Naive B cell (primary cell): ENCODE measurements around the gene OR5AN1. TPM values are rescaled to one million over a fixed set of nuclear protein-coding genes. Genes with fewer than 3 reads are reported as not detected.
"Not testable (repeated sequence)": the region's sequence is repeated elsewhere in the genome, so short reads cannot be mapped to it uniquely, and the experiment has no call there.

Source experiments
- ATAC-seq, 2 donors: fragments of 150-1000 bp; cut with Tn5 transposase; 2 replicates each; pipeline ENCODE4 v1.10.0; 2021; ENCODE audit warnings: low read depth in 2 of 2, mild to moderate bottlenecking in 2 of 2, moderate library complexity in 2 of 2
- DNase-seq: peaks from one replicate; pipeline ENCODE4 v3.0.0; 2022
- H3K27ac Mint-ChIP-seq, 6 donors: one replicate each; pipeline ENCODE4 v1.8.0; 2020 to 2022; ENCODE audit warnings: mild to moderate bottlenecking in 6 of 6, mixed read lengths in 6 of 6, moderate library complexity in 5 of 6, inconsistent platforms in 2 of 6
- H3K27me3 Mint-ChIP-seq, 3 donors: one replicate each; pipeline ENCODE4 v1.8.0; 2021 to 2022; ENCODE audit warnings: mixed read lengths in 3 of 3, mild to moderate bottlenecking in 1 of 3
- H3K36me3 Mint-ChIP-seq, 2 donors: one replicate each; pipeline ENCODE4 v1.8.0; 2020 to 2022; ENCODE audit warnings: mixed read lengths in 2 of 2, inconsistent platforms in 1 of 2, mild to moderate bottlenecking in 1 of 2
- H3K4me1 Mint-ChIP-seq, 3 donors: one replicate each; pipeline ENCODE4 v1.8.0; 2020 to 2022; ENCODE audit warnings: mixed read lengths in 3 of 3, inconsistent platforms in 1 of 3, mild to moderate bottlenecking in 1 of 3, moderate library complexity in 1 of 3
- H3K4me3 Mint-ChIP-seq, 8 donors: one replicate each; pipeline ENCODE4 v1.8.0; 2020 to 2022; ENCODE audit warnings: mild to moderate bottlenecking in 8 of 8, mixed read lengths in 8 of 8, moderate library complexity in 8 of 8, inconsistent platforms in 2 of 8
- H3K9me3 Mint-ChIP-seq, 7 donors: one replicate each; pipeline ENCODE4 v1.8.0; 2020 to 2022; ENCODE audit warnings: mixed read lengths in 7 of 7, mild to moderate bottlenecking in 5 of 7, inconsistent platforms in 2 of 7, moderate library complexity in 1 of 7
- polyA plus RNA-seq, 6 donors: library from polyadenylated mRNA; unstranded; fragments of 300-500 nt; fragmentation: Illumina TruSeq; gene quantifications; one replicate each; pipeline ENCODE4 v1.2.3, GENCODE V29; 2021; ENCODE audit warnings: low read depth in 6 of 6

The OR5AN1 gene, protein sequence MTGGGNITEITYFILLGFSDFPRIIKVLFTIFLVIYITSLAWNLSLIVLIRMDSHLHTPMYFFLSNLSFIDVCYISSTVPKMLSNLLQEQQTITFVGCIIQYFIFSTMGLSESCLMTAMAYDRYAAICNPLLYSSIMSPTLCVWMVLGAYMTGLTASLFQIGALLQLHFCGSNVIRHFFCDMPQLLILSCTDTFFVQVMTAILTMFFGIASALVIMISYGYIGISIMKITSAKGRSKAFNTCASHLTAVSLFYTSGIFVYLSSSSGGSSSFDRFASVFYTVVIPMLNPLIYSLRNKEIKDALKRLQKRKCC
- not detected for polyA plus RNA-seq

GRCh38 chr11:59358595-59358994 lies at the start of gene OR5AN1:
Gene OR5AN1 (plus strand): TSS chr11:59358895. CDS start chr11:59364459, 5,564 bp downstream.
- Mint-ChIP-seq H3K4me1 (no peaks in the 10 kb centered on the region), H3K27me3 (peaks cover 0 to 16% (median 4%) of the 10 kb centered on the region in 3 donors), H3K4me3 (no peak within 1 kb of the TSS), H3K27ac (no peak within 1 kb of the TSS), H3K9me3 (peaks cover 0 to 6% (median 2%) of the 10 kb centered on the region in 7 donors), H3K36me3 (peaks cover 0 to 6% of the 10 kb centered on the region in 2 donors)
- DNase-seq, result no peak
- no peak for ATAC-seq

DNA sequence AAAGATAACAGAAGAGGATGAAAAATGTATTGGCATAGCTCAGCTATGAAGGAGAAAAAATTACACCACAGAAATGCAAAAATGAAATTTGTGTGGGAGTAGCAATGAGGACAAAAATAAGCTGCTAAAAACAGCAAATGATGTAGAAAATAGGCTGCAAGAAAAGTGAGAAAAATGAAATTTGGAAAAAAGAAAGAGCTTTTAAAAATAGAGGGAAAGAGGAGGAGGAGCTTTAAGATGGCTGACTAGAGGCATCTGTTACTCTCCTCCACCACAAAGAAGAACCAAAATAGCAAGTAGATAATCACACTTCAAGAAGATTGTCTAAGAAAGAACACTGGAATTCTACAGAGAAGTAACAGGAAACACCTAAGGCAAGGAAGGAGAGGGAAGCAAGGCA lies 23.7 kb upstream of the OR5AN1 start:
- Mint-ChIP-seq H3K9me3 (peaks cover 4 to 16% (median 7%) of the 10 kb centered on the region in 7 donors), H3K27me3 (peaks cover 0 to 3% (median 0%) of the 10 kb centered on the region in 3 donors), H3K4me3 (no peak overlapping the region), H3K27ac (peak overlapping the region in 2 of 6 donors; percentile 15 to 55), H3K4me1 (peaks cover 0 to 7% (median 4%) of the 10 kb centered on the region in 3 donors), H3K36me3 (no peaks in the 10 kb centered on the region)
- no peak for DNase-seq
- ATAC-seq, result no peak

DNA sequence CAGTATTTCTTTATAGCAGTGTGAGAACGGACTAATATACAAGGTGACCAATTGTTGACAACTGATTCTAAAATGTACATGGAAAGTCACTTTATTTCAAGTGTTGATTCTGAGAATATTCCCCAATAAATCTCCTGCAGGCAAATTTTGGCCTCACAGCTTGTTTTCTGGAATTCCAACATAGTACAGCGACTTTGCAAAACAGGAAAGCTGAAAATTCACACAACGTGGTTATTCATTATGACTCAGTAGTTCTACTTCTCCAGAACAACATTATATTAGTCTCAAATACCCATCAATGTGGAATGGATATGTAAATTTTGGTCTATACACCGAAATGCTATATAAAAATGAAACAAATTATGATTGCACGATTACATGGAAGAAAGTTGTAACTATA lies 22.5 kb upstream of the OR5AN1 start:
- no peak for ATAC-seq
- peaks cover 0 to 3% (median 0%) of the 10 kb centered on the region in 3 donors for H3K27me3 Mint-ChIP-seq
- H3K4me1 Mint-ChIP-seq, result peaks cover 0 to 7% (median 4%) of the 10 kb centered on the region in 3 donors
- no peak overlapping the region for H3K4me3 Mint-ChIP-seq
- no peak for DNase-seq
- H3K27ac Mint-ChIP-seq, result no peak overlapping the region
- peaks cover 4 to 26% (median 17%) of the 10 kb centered on the region in 7 donors for H3K9me3 Mint-ChIP-seq
- no peaks in the 10 kb centered on the region for H3K36me3 Mint-ChIP-seq

- H3K9me3 Mint-ChIP-seq, result peaks cover 8 to 34% (median 19%) of the 10 kb centered on the region in 7 donors
- ATAC-seq (no peak), DNase-seq (no peak)
- peaks cover 0 to 6% of the 10 kb centered on the region in 2 donors for H3K36me3 Mint-ChIP-seq
- peaks cover 0 to 7% (median 4%) of the 10 kb centered on the region in 3 donors for H3K4me1 Mint-ChIP-seq
- peaks cover 0 to 3% (median 0%) of the 10 kb centered on the region in 3 donors for H3K27me3 Mint-ChIP-seq
- no peak overlapping the region for H3K4me3 Mint-ChIP-seq
- H3K27ac Mint-ChIP-seq, result no peak overlapping the region
Measured at GRCh38 chr11:59336931-59337330, 21.8 kb upstream of the OR5AN1 start.

DNA sequence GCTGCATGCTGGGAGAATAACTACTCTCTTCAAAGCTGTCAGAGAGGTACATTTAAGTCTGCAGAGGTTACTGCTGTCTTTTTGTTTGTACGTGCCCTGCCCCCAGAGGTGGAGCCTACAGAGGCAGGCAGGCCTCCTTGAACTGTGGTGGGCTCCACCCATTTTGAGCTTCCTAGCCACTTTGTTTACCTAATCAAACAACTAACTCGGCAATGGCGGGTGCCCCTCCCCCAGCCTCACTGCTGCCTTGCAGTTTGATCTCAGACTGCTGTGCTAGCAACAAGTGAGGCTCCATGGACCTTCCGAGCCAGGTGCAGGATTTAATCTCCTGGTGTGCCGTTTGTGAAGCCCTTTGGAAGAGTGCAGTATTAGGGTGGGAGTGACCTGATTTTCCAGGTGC lies 9.0 kb upstream of the OR5AN1 start:
- not testable (repeated sequence) for H3K4me3 Mint-ChIP-seq, DNase-seq, ATAC-seq, H3K27ac Mint-ChIP-seq
- peaks cover 10 to 13% (median 10%) of the 10 kb centered on the region in 3 donors for H3K4me1 Mint-ChIP-seq
- H3K9me3 Mint-ChIP-seq, result peaks cover 2 to 19% (median 7%) of the 10 kb centered on the region in 7 donors
- peaks cover 0 to 12% (median 6%) of the 10 kb centered on the region in 3 donors for H3K27me3 Mint-ChIP-seq
- H3K36me3 Mint-ChIP-seq, result peaks cover 7 to 16% of the 10 kb centered on the region in 2 donors

DNA sequence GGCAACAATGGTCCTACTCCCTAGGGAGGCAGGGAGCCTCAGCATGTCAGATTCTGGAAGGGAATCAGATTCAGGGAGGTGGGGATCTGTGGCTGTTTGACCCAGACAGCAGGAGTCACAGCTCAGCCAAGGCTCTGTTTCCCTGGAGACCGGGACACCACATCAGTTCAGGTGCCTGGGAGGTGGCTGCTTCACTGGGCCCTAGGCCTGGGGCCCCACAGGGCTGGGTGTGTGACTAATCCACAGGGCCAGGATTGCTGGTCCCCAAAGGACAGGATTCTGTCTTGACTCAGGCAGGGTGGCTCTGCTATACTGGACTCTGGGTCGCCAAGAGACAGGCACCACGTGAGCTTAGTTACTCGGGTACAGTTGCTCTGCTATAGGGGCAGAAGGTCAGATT lies 3.5 kb upstream of the OR5AN1 start:
- H3K27me3 Mint-ChIP-seq, result peaks cover 0 to 28% (median 4%) of the 10 kb centered on the region in 3 donors

DNA sequence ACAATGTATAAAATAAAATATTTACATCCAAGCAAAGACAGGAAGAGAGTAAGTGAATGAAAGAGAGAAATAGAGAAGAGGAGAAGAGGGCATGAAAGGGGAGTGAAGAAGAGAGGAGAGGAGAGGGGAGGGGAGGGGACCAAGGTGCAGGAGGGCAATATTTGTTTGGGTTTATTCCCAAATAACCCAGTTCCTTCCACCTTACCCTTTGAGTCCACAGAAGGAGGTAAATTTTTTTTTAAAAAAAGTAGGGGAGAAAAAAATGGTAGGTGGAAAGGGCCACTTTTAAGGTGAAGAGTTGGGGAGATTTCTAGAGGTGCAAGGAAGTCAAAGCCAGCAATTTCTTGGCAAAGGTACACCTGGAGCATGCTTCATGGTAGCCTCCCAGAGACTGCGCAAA lies 2.1 kb upstream of the OR5AN1 start:
- ATAC-seq, result no peak
- peaks cover 0 to 4% (median 0%) of the 10 kb centered on the region in 3 donors for H3K4me1 Mint-ChIP-seq

More for the DNA sequence above, 3.5 kb upstream of the OR5AN1 start:
- H3K36me3 Mint-ChIP-seq, result peaks cover 7 to 9% of the 10 kb centered on the region in 2 donors
- H3K9me3 Mint-ChIP-seq, result peaks cover 0 to 7% (median 0%) of the 10 kb centered on the region in 7 donors
- DNase-seq, result no peak
- peaks cover 0 to 7% (median 0%) of the 10 kb centered on the region in 3 donors for H3K4me1 Mint-ChIP-seq
- no peak overlapping the region for H3K4me3 Mint-ChIP-seq
- no peak overlapping the region for H3K27ac Mint-ChIP-seq
- ATAC-seq, result no peak

GRCh38 chr11:59358020-59358419 lies 675 bp upstream of the OR5AN1 start:
- DNase-seq (no peak), ATAC-seq (no peak)
- Mint-ChIP-seq H3K27me3 (peaks cover 0 to 16% (median 4%) of the 10 kb centered on the region in 3 donors), H3K4me1 (no peaks in the 10 kb centered on the region), H3K27ac (no peak overlapping the region), H3K9me3 (peaks cover 0 to 6% (median 2%) of the 10 kb centered on the region in 7 donors), H3K4me3 (no peak overlapping the region), H3K36me3 (peaks cover 6 to 9% of the 10 kb centered on the region in 2 donors)

More for the DNA sequence above, 2.1 kb upstream of the OR5AN1 start:
- DNase-seq, result no peak
- H3K27ac Mint-ChIP-seq, result no peak overlapping the region
- H3K27me3 Mint-ChIP-seq, result peaks cover 0 to 25% (median 4%) of the 10 kb centered on the region in 3 donors
- no peak overlapping the region for H3K4me3 Mint-ChIP-seq
- H3K36me3 Mint-ChIP-seq, result peaks cover 7 to 9% of the 10 kb centered on the region in 2 donors
- H3K9me3 Mint-ChIP-seq, result peaks cover 0 to 4% (median 0%) of the 10 kb centered on the region in 7 donors

DNA sequence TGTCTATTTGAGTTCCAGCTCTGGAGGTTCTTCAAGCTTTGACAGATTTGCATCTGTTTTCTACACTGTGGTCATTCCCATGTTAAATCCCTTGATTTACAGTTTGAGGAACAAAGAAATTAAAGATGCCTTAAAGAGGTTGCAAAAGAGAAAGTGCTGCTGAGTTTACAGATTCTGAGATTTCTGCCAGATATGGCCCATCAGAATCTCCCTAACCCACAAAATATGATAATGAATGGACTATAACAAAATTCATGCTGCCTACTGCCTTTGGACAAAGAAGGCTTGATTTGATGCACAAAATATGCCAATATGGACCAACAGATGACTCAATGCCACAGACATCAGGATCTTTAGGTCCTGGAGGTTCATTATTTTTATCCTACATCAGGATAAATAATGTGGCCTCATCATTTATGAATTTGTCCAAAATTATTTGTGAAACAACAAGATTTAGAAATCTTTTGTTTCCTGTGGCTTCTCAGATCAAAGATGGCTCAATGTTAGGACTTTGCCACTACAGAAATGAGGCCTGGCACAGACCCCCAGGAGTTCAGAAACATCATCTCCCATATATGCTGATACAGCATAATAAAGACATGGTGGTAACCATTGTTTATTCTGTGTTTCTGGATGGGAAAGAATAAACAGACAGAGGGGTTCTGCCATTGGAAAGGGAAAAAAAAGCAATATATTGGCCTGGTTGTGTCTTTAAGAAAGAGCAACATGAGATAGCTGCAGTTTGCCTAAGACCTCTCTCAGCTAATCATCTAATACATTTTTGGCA lies 6.7 kb downstream of the OR5AN1 start:
- Mint-ChIP-seq H3K36me3 (peaks cover 0 to 4% of the 10 kb centered on the region in 2 donors), H3K9me3 (peaks cover 0 to 15% (median 6%) of the 10 kb centered on the region in 7 donors), H3K27me3 (no peaks in the 10 kb centered on the region), H3K4me3 (no peak overlapping the region), H3K27ac (no peak overlapping the region), H3K4me1 (peaks cover 17 to 23% (median 18%) of the 10 kb centered on the region in 3 donors)
- ATAC-seq (no peak), DNase-seq (no peak)

DNA sequence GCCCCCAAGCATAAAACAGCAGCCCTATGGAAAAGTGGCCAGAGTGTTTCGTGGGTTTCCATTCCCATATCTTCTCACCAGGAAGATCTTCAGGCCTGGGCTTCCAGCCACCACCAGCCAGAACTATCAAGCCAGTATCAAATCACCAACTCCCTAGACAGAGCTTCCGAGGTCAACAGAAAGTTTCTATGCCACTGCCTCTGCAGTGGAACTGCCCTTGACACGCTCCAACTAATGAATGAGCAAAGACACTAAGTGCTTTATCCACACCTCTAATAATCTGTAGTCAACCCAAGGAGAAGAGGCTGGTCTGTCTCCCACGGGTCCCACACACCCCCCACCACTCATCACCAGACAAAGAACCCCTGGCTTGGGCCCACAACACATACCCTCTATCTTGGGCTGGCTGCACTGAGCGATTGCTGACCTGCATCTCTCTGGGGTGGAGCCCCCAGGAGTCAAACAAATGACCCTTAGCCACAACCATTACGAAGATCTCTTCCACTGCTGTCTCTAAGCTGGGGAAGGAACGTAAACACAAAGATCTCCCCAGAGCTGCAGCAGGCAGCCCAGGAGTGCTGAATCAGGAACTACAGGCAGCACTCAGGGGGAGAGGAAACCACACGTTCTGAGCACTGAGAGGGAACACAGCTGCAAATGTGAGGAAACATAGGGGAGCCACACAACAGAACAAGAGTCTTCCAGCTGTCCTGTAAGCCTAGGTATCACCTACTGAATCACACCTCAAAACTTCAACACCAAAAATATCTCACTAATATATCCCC lies 9.7 kb downstream of the OR5AN1 start:
- H3K4me3 Mint-ChIP-seq, result peak overlapping the region in 7 of 8 donors; percentile 73 to 86 (median 82)
- H3K27ac Mint-ChIP-seq, result peak overlapping the region; percentile 58 to 89 (median 80)
- H3K36me3 Mint-ChIP-seq, result peaks cover 6 to 14% of the 10 kb centered on the region in 2 donors
- H3K27me3 Mint-ChIP-seq, result no peaks in the 10 kb centered on the region
- ATAC-seq, result peak; percentile 95 to 96
- peaks cover 0 to 20% (median 7%) of the 10 kb centered on the region in 7 donors for H3K9me3 Mint-ChIP-seq
- peaks cover 32 to 41% (median 38%) of the 10 kb centered on the region in 3 donors for H3K4me1 Mint-ChIP-seq
- DNase-seq, result peak; percentile 51

- peak; percentile 35 for DNase-seq
- peaks cover 32 to 52% (median 38%) of the 10 kb centered on the region in 3 donors for H3K4me1 Mint-ChIP-seq
- H3K9me3 Mint-ChIP-seq, result peaks cover 0 to 24% (median 7%) of the 10 kb centered on the region in 7 donors
- ATAC-seq, result peak; percentile 35 to 46
- H3K27me3 Mint-ChIP-seq, result not testable (repeated sequence)
- H3K4me3 Mint-ChIP-seq, result peak overlapping the region in 2 of 8 donors; percentile 38 to 43
- peak overlapping the region in 1 of 6 donors; percentile 51 for H3K27ac Mint-ChIP-seq
- H3K36me3 Mint-ChIP-seq, result peaks cover 14 to 15% of the 10 kb centered on the region in 2 donors
Measured at GRCh38 chr11:59372324-59372723, 13.6 kb downstream of the OR5AN1 start.

DNA sequence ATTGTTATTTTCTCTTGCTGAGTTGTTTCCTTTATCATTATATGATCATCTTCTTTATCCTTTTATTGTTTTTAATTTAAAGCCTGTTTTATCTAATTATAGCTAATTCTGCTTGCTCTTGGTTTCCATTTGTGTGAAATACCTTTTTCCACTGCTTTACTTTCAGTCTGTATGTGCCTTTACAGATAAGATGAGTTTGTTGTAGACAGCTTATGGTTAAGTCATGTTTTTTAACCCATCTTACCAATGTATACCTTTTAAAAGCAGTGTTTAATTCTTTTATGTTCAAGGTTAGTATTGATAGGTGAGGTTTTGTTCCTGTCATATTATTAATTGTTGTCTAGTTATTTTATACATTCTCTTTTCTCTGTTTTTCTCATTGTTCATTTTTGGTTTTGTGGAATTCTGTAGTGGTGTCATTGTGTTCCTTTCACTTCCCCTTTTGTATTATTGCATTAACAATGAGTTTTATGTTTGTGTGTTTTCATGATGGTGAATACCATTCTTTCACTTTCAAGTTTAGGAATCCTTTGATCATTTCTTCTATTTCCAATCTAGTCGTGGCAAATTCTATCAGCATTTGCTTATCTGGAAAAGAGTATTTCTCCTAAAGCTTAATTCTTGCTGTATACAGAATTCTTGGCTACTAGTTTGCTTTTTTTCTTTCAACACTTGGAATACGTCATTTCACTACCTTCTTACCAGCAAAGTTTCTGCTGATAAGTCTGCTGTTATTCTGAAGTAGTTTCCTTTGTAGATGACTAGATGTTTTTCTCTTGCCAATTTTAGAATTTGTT lies 21.8 kb downstream of the OR5AN1 start:
- H3K4me1 Mint-ChIP-seq, result peaks cover 18 to 31% (median 25%) of the 10 kb centered on the region in 3 donors
- peak; percentile 39 for DNase-seq
- H3K36me3 Mint-ChIP-seq, result no peaks in the 10 kb centered on the region
- peak overlapping the region; percentile 12 to 87 (median 72) for H3K27ac Mint-ChIP-seq
- ATAC-seq, result peak; percentile 87 to 95
- peaks cover 0 to 12% (median 4%) of the 10 kb centered on the region in 7 donors for H3K9me3 Mint-ChIP-seq
- peak overlapping the region in 7 of 8 donors; percentile 10 to 70 (median 34) for H3K4me3 Mint-ChIP-seq
- no peaks in the 10 kb centered on the region for H3K27me3 Mint-ChIP-seq
